ENCODE measurements around the gene NCAPG2.

- TF ChIP-seq CTCF (IDR thresholded peaks at IDR 0.05) (no peak), POLR2A (IDR thresholded peaks at IDR 0.05) (no peak)
Measured at GRCh38 chr7:158744070-158744469, 39.5 kb upstream of the NCAPG2 start.
